Measurements from ENCODE around the gene VSIG10. TPM values are rescaled to one million over a fixed set of nuclear protein-coding genes. Genes with fewer than 3 reads are reported as not detected.

VSIG10 gene
- total and polyA plus RNA-seq, 2 of the 4 experiments (the other 2 are of a cell fraction), result 5.9 to 10.0 TPM

GRCh38 chr12:118032188-118032587 is 71.6 kb downstream of the VSIG10 start:
- CTCF ChIA-PET, result interaction anchor here (0.6 to 0.7 kb wide), 2 partner anchors 23 to 103 kb away, joined by 3 read pairs; no protein-coding TSS in a partner anchor
- no peaks in the 10 kb centered on the region for H3K9me3 ChIP-seq (ENCODE audit: control insufficient read depth, insufficient read depth, low read length)
- no peaks in the 10 kb centered on the region for H3K4me1 ChIP-seq (ENCODE audit: control insufficient read depth, insufficient read depth, low read length)
- no peak overlapping the region for H4K91ac ChIP-seq (ENCODE audit: insufficient read depth, low read depth, low read length)
- no peak for DNase-seq
- no peak overlapping the region for H2AK5ac ChIP-seq (ENCODE audit: low read depth, low read length)
- no peak overlapping the region for H2AFZ ChIP-seq (replicated peaks; ENCODE audit: low read length, poor library complexity)
- intact Hi-C loops (cut with micrococcal nuclease) (no loop called here), in situ Hi-C loops (cut with MboI; ENCODE audit: low sequenced_read_pairs) (loop anchor here (25.0 kb wide), 1 partner anchor 355 kb away; the partner anchor contains the start of gene SUDS3), dilution Hi-C loops (cut with HindIII; ENCODE audit: low sequenced_read_pairs, unreplicated experiment) (no loop called here)
- H3K36me3 ChIP-seq (ENCODE audit: control insufficient read depth, insufficient read depth, low read length), result peaks cover 51% of the 10 kb centered on the region
- no peak for ATAC-seq (ENCODE audit: low read depth)
- POLR2A ChIA-PET (ENCODE audit: unreplicated experiment), result no interaction called here
- H2BK15ac ChIP-seq (ENCODE audit: low read depth, low read length), result no peak overlapping the region
- peaks cover 4 to 8% of the 10 kb centered on the region in 2 experiments; a peak in 3 of 4 replicates for H3K79me1 ChIP-seq (ENCODE audit: low read depth in 1 of 2, low read length in 2 of 2)
- no peak overlapping the region for H3K27ac ChIP-seq (ENCODE audit: insufficient read depth, low read length)
- H3K23ac ChIP-seq (ENCODE audit: low read depth, low read length), result no peak overlapping the region
- H3K56ac ChIP-seq (ENCODE audit: extremely low read depth, insufficient read depth, low read length), result no peak overlapping the region
- WGBS, 2 experiments (ENCODE audit: extremely low coverage in 2 of 2, insufficient read length in 1 of 2), result no CpG with 5 or more reads among the region's 7 CpGs
- H3K9me1 ChIP-seq (ENCODE audit: insufficient read depth, low read length), result peaks cover 4% of the 10 kb centered on the region; the same call in 1 of the 2 replicates
- H3K4me3 ChIP-seq (ENCODE audit: insufficient read depth, low read depth, low read length), result no peak overlapping the region
- no peak overlapping the region for H3K4ac ChIP-seq (ENCODE audit: low read depth, low read length)
- TF ChIP-seq SMC3 (IDR thresholded peaks at IDR 0.05; ENCODE audit: low read depth, low read length) (no peak), ELK1 (IDR thresholded peaks at IDR 0.05; ENCODE audit: borderline replicate concordance, low read depth, low read length) (no peak), POLR2A (IDR thresholded peaks at IDR 0.05; ENCODE audit: low read depth, low read length) (no peak), CTCF (conservative IDR thresholded peaks at IDR 0.05; ENCODE audit: low read depth, low read length) (no peak), BHLHE40 (IDR thresholded peaks at IDR 0.05; ENCODE audit: low read depth, low read length) (no peak), MAFK (IDR thresholded peaks at IDR 0.05; ENCODE audit: low read depth, low read length) (no peak), RAD21 (IDR thresholded peaks at IDR 0.05; ENCODE audit: low read length) (no peak), RCOR1 (IDR thresholded peaks at IDR 0.05; ENCODE audit: insufficient replicate concordance, low read length) (no peak), MAZ (IDR thresholded peaks at IDR 0.05; ENCODE audit: borderline replicate concordance, low read depth, low read length) (no peak), CHD1 (IDR thresholded peaks at IDR 0.05; ENCODE audit: low read depth, low read length) (no peak)
- no peak overlapping the region for H2BK120ac ChIP-seq (ENCODE audit: low read depth, low read length)
- no peaks in the 10 kb centered on the region for H3K27me3 ChIP-seq (ENCODE audit: control insufficient read depth, insufficient read depth, low read length)
- no TSS peak for BruUV-seq (replicated peaks)
- no peak overlapping the region for H2BK5ac ChIP-seq (ENCODE audit: low read depth, low read length, poor library complexity, severe bottlenecking)
- no peak overlapping the region for H3K18ac ChIP-seq (ENCODE audit: low read depth, low read length)
- H3K4me2 ChIP-seq (ENCODE audit: low read depth, low read length), result no peak overlapping the region
- H3K9ac ChIP-seq (ENCODE audit: low read depth, low read length), result no peak overlapping the region
- no peak overlapping the region for H4K8ac ChIP-seq (ENCODE audit: low read depth in 2 of 2, low read length in 2 of 2)
- no peak overlapping the region for H2AK9ac ChIP-seq (replicated peaks; ENCODE audit: low read depth, low read length, poor library complexity)
- H2BK20ac ChIP-seq (ENCODE audit: low read depth, low read length), result no peak overlapping the region
- peaks cover 10% of the 10 kb centered on the region; the same call in 1 of the 2 replicates for H4K20me1 ChIP-seq (ENCODE audit: insufficient read depth, low read length)
- no peak overlapping the region for H4K5ac ChIP-seq (ENCODE audit: low read depth, low read length)
- no peak overlapping the region for H3K14ac ChIP-seq (replicated peaks; ENCODE audit: low read depth, low read length)

All from IMR-90 (cell line).